HepG2 (cell line): ENCODE measurements around the gene SHE. TPM values are rescaled to one million over a fixed set of nuclear protein-coding genes. Genes with fewer than 3 reads are reported as not detected.

ENCODE experiments used
- AGO1 ChIP-seq: fragments of 200-400 bp; formaldehyde crosslinking; IDR thresholded peaks from 2 replicates; pipeline ENCODE4 v1.6.1; 2017; ENCODE audit warnings: mild to moderate bottlenecking, low read depth, low read length, moderate library complexity; ENCODE audit not compliant: poor library complexity, severe bottlenecking
- ATF7-NPFF ChIP-seq: sonication (generic); formaldehyde crosslinking; IDR thresholded peaks from 2 replicates; pipeline ENCODE4 v1.8.1; 2023; ENCODE audit warnings: mild to moderate bottlenecking, low read depth, missing genetic modification reagents, moderate library complexity
- CBX1 ChIP-seq: IDR thresholded peaks from one replicate; pipeline ENCODE4 v1.6.1; 2016; ENCODE audit warnings: antibody characterized with exemption, low read depth
- ELF1 ChIP-seq: sonication (generic); formaldehyde crosslinking; IDR thresholded peaks from 2 replicates; pipeline ENCODE4 v1.4.0; 2020; ENCODE audit warnings: missing genetic modification reagents
- ELF3 ChIP-seq: IDR thresholded peaks from 2 replicates; pipeline ENCODE4 v1.6.1; 2016; ENCODE audit warnings: missing genetic modification reagents, missing compliant biosample characterization
- ETV5 ChIP-seq: IDR thresholded peaks from 2 replicates; pipeline ENCODE4 v1.6.1; 2018; ENCODE audit warnings: missing biosample characterization, missing genetic modification reagents, inconsistent platforms, borderline replicate concordance
- HNF4A ChIP-seq: sonication (generic); formaldehyde crosslinking; IDR thresholded peaks from 2 replicates; pipeline ENCODE4 v1.4.0; 2020; ENCODE audit warnings: missing genetic modification reagents
- HNF4G ChIP-seq, 2 experiments: sonication (generic) in 1 of 2; formaldehyde crosslinking in 1 of 2; IDR thresholded peaks; 2 replicates each; pipeline versions ENCODE4 v1.4.0 to v1.6.1; 2011 to 2020; ENCODE audit warnings: borderline replicate concordance in 2 of 2, low read depth in 2 of 2, mild to moderate bottlenecking in 2 of 2, low read length in 1 of 2, missing genetic modification reagents in 1 of 2, moderate library complexity in 1 of 2
- MIER3 ChIP-seq: IDR thresholded peaks from 2 replicates; pipeline ENCODE4 v1.6.1; 2016; ENCODE audit warnings: missing compliant biosample characterization, borderline replicate concordance
- MIXL1 ChIP-seq: IDR thresholded peaks from 2 replicates; pipeline ENCODE4 v1.6.1; 2016
- NCOR1 ChIP-seq: fragments of 200-600 bp; sonication (generic); IDR thresholded peaks from 2 replicates; pipeline ENCODE4 v1.7.0; 2017; ENCODE audit warnings: antibody characterized with exemption, low read length, borderline replicate concordance
- NR1H2 ChIP-seq: sonication (generic); formaldehyde crosslinking; IDR thresholded peaks from 2 replicates; pipeline ENCODE4 v1.8.1; 2022; ENCODE audit warnings: low read depth, missing genetic modification reagents, borderline replicate concordance
- NR2F1 ChIP-seq, 2 experiments: fragments of 450-650 bp in 1 of 2; formaldehyde crosslinking in 1 of 2; IDR thresholded peaks; 2 replicates each; pipeline versions ENCODE4 v1.5.0 to v1.6.1; 2016 to 2020; ENCODE audit warnings: mild to moderate bottlenecking in 1 of 2, missing compliant biosample characterization in 1 of 2, missing genetic modification reagents in 1 of 2, moderate library complexity in 1 of 2
- NR2F6 ChIP-seq, 2 experiments: IDR thresholded peaks; 2 replicates each; pipeline ENCODE4 v1.6.1; 2016; ENCODE audit warnings: antibody characterized with exemption in 1 of 2, mild to moderate bottlenecking in 1 of 2
- RARA ChIP-seq: IDR thresholded peaks from 2 replicates; pipeline ENCODE4 v1.6.1; 2016; ENCODE audit warnings: missing genetic modification reagents, missing compliant biosample characterization
- RXRB ChIP-seq: IDR thresholded peaks from 2 replicates; pipeline ENCODE4 v1.6.1; 2016; ENCODE audit warnings: borderline replicate concordance, missing genetic modification reagents, missing compliant biosample characterization
- SALL1 ChIP-seq: sonication (generic); formaldehyde crosslinking; IDR thresholded peaks from 2 replicates; pipeline ENCODE4 v1.8.0; 2022; ENCODE audit warnings: mild to moderate bottlenecking, missing genetic modification reagents
- SP5 ChIP-seq: IDR thresholded peaks from 2 replicates; pipeline ENCODE4 v1.6.1; 2016; ENCODE audit warnings: low read depth, borderline replicate concordance
- polyA plus RNA-seq, 8 experiments: library from polyadenylated mRNA; depleted of rRNA in 3 of 8; stranded (reverse) in 7 of 8; unstranded in 1 of 8; fragments of >200 nt; fragmentation: Illumina TruSeq in 4 of 8; extraction: Trizol in 4 of 8; gene quantifications; 2 replicates each; pipeline versions ENCODE4 v1.2.1 to v1.2.3, GENCODE V29; 2011 to 2016; ENCODE audit warnings: low read depth in 4 of 8, missing spikeins in 1 of 8, mixed read lengths in 1 of 8; ENCODE audit not compliant: insufficient read depth in 1 of 8
- total RNA-seq, 5 experiments: library from RNA; depleted of rRNA; stranded (reverse); fragments of >200 nt; fragmentation: Illumina TruSeq; extraction: Trizol; gene quantifications; 2 replicates each; pipeline ENCODE4 v1.2.3, GENCODE V29; 2016; ENCODE audit warnings: low read depth in 1 of 5
- TF ChIP-seq, protein P1 (sequence below): sonication (generic); formaldehyde crosslinking; IDR thresholded peaks from 2 replicates; pipeline ENCODE4 v1.5.1; 2020; ENCODE audit warnings: mild to moderate bottlenecking, missing genetic modification reagents, borderline replicate concordance
- TF ChIP-seq, protein P2 (sequence below): IDR thresholded peaks from 2 replicates; pipeline ENCODE4 v1.4.0; 2020; ENCODE audit warnings: mild to moderate bottlenecking, missing genetic modification reagents

Gene SHE
- total and polyA plus RNA-seq, 2 of the 13 experiments (the other 11 are each of a cell fraction or from before 2014, with no cell fraction given), result not detected

DNA sequence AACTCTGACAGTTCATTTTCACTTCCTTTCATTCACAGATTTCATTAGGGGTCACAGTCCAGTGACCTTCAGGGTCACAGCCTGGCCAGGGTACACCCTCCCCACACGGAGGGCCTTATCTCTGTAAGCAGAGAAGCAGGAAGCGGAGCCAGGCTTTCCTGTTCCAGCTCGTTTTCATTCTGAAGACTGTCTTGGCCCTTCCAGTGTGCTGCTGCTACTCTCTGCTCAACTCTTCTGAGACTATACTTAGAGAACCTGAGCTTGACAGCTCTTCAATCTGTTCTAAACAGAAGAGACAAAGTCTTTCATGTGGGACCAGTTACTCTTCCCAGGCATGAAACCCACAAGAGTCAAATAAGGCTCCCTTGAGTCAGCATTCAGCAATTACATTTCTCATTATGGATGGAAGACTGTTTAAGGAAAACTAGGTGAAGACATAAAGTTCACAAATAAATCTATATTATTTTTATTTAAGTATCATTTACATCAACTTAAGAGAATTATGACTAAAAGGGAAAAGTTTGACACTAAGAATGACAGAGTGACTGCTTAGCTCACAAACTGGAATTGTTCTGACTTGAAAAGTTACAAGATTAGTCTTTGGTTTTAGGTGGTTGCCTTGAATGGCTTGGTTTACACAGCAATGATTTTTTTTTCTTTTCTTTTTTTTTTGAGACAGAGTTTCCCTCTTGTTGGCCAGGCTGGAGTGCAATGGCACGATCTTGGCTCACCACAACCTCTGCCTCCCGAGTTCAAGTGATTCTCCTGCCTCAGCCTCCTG is 5.0 kb downstream of the SHE start (continued):
- TF ChIP-seq AGO1 (no peak), MIXL1 (CRISPR knock-in tag) (0 out of 2 replicates have a peak, but pooled peaks have one; percentile 47), ETV5 (peak; percentile 64; the same call in 1 of the 2 replicates), RARA (CRISPR knock-in tag) (peak; percentile 67), ATF7-NPFF (CRISPR knock-in tag) (no peak), CBX1 (no peak), NR2F1 (CRISPR knock-in tag; IDR thresholded peaks at IDR 0.05) (peak; percentile 81 to 91), NCOR1 (peak; percentile 37; the same call in 1 of the 2 replicates), NR1H2 (CRISPR knock-in tag) (no peak), RXRB (peak; percentile 34; the same call in 1 of the 2 replicates), ELF1 (peak; percentile 45; the same call in 1 of the 2 replicates), HNF4A (CRISPR knock-in tag) (peak; percentile 79), SALL1 (CRISPR knock-in tag) (peak; percentile 64), MIER3 (CRISPR knock-in tag) (no peak), SP5 (CRISPR knock-in tag) (no peak), NR2F6 (IDR thresholded peaks at IDR 0.05) (peak; percentile 89), NR2F6 (CRISPR knock-in tag; IDR thresholded peaks at IDR 0.05) (peak; percentile 88), ELF3 (CRISPR knock-in tag) (peak; percentile 78), HNF4G (IDR thresholded peaks at IDR 0.05; ENCODE audit: borderline replicate concordance, low read depth, low read length) (0 out of 2 replicates have a peak, but pooled peaks have one; percentile 19), HNF4G (CRISPR knock-in tag; IDR thresholded peaks at IDR 0.05; ENCODE audit: borderline replicate concordance, low read depth) (no peak; the same call in 1 of the 2 replicates)
- TF ChIP-seq, protein P1, sequence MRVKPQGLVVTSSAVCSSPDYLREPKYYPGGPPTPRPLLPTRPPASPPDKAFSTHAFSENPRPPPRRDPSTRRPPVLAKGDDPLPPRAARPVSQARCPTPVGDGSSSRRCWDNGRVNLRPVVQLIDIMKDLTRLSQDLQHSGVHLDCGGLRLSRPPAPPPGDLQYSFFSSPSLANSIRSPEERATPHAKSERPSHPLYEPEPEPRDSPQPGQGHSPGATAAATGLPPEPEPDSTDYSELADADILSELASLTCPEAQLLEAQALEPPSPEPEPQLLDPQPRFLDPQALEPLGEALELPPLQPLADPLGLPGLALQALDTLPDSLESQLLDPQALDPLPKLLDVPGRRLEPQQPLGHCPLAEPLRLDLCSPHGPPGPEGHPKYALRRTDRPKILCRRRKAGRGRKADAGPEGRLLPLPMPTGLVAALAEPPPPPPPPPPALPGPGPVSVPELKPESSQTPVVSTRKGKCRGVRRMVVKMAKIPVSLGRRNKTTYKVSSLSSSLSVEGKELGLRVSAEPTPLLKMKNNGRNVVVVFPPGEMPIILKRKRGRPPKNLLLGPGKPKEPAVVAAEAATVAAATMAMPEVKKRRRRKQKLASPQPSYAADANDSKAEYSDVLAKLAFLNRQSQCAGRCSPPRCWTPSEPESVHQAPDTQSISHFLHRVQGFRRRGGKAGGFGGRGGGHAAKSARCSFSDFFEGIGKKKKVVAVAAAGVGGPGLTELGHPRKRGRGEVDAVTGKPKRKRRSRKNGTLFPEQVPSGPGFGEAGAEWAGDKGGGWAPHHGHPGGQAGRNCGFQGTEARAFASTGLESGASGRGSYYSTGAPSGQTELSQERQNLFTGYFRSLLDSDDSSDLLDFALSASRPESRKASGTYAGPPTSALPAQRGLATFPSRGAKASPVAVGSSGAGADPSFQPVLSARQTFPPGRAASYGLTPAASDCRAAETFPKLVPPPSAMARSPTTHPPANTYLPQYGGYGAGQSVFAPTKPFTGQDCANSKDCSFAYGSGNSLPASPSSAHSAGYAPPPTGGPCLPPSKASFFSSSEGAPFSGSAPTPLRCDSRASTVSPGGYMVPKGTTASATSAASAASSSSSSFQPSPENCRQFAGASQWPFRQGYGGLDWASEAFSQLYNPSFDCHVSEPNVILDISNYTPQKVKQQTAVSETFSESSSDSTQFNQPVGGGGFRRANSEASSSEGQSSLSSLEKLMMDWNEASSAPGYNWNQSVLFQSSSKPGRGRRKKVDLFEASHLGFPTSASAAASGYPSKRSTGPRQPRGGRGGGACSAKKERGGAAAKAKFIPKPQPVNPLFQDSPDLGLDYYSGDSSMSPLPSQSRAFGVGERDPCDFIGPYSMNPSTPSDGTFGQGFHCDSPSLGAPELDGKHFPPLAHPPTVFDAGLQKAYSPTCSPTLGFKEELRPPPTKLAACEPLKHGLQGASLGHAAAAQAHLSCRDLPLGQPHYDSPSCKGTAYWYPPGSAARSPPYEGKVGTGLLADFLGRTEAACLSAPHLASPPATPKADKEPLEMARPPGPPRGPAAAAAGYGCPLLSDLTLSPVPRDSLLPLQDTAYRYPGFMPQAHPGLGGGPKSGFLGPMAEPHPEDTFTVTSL, result peak; percentile 72; the same call in 1 of the 2 replicates
- TF ChIP-seq, protein P2, sequence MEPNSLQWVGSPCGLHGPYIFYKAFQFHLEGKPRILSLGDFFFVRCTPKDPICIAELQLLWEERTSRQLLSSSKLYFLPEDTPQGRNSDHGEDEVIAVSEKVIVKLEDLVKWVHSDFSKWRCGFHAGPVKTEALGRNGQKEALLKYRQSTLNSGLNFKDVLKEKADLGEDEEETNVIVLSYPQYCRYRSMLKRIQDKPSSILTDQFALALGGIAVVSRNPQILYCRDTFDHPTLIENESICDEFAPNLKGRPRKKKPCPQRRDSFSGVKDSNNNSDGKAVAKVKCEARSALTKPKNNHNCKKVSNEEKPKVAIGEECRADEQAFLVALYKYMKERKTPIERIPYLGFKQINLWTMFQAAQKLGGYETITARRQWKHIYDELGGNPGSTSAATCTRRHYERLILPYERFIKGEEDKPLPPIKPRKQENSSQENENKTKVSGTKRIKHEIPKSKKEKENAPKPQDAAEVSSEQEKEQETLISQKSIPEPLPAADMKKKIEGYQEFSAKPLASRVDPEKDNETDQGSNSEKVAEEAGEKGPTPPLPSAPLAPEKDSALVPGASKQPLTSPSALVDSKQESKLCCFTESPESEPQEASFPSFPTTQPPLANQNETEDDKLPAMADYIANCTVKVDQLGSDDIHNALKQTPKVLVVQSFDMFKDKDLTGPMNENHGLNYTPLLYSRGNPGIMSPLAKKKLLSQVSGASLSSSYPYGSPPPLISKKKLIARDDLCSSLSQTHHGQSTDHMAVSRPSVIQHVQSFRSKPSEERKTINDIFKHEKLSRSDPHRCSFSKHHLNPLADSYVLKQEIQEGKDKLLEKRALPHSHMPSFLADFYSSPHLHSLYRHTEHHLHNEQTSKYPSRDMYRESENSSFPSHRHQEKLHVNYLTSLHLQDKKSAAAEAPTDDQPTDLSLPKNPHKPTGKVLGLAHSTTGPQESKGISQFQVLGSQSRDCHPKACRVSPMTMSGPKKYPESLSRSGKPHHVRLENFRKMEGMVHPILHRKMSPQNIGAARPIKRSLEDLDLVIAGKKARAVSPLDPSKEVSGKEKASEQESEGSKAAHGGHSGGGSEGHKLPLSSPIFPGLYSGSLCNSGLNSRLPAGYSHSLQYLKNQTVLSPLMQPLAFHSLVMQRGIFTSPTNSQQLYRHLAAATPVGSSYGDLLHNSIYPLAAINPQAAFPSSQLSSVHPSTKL (CRISPR knock-in tag), result peak; percentile 46
